Right lobe of liver (tissue), 6 donors: ENCODE results near the gene BAHD1. TPM values are rescaled to one million over a fixed set of nuclear protein-coding genes. Genes with fewer than 3 reads are reported as not detected.

Experiments used
- ATAC-seq, 4 donors: fragments of 200-7000 bp; cut with Tn5 transposase; one replicate each; pipeline ENCODE4 v1.9.1; 2020; ENCODE audit warnings: mild to moderate bottlenecking in 4 of 4, moderate library complexity in 4 of 4
- DNase-seq, 3 donors: peaks; one replicate each; pipeline ENCODE4 v3.0.0-alpha.2; 2020
- H3K27ac ChIP-seq, 3 donors: fragments of 200-600 bp; one replicate each; pipeline ENCODE4 v1.8.0; 2022
- H3K27me3 ChIP-seq, 2 donors: fragments of 200-600 bp; one replicate each; pipeline ENCODE4 v1.8.0; 2022
- H3K36me3 ChIP-seq, 4 donors: fragments of 200-600 bp; sonication (generic) in 1 of 4; one replicate each; pipeline versions ENCODE4 v1.5.1 to v1.8.0; 2017 to 2022; ENCODE audit warnings: control low read depth in 1 of 4
- H3K4me1 ChIP-seq, 4 donors: fragments of 200-600 bp; sonication (generic) in 1 of 4; one replicate each; pipeline versions ENCODE4 v1.5.1 to v1.8.0; 2017 to 2022; ENCODE audit warnings: control low read depth in 1 of 4
- H3K4me3 ChIP-seq, 3 donors: fragments of 200-600 bp; one replicate each; pipeline ENCODE4 v1.8.0; 2022
- H3K9me3 ChIP-seq, 4 donors: fragments of 200-600 bp; sonication (generic) in 1 of 4; one replicate each; pipeline versions ENCODE4 v1.5.1 to v1.8.0; 2017 to 2022; ENCODE audit warnings: control low read depth in 1 of 4
- CTCF ChIP-seq, 4 donors: fragments of 200-600 bp in 3 of 4; fragments of 450-650 bp in 1 of 4; IDR thresholded peaks; one replicate each; pipeline versions ENCODE4 v1.5.1 to v1.8.0; 2016 to 2022; ENCODE audit warnings: antibody characterized with exemption in 4 of 4, mild to moderate bottlenecking in 2 of 4
- POLR2A ChIP-seq: fragments of 450-650 bp; IDR thresholded peaks from one replicate; pipeline ENCODE4 v1.6.1; 2017; ENCODE audit warnings: antibody characterized with exemption, mild to moderate bottlenecking
- WGBS: methylation state at CpG from one replicate; pipeline ENCODE4 v1.1.6; 2018; ENCODE audit warnings: low coverage, low lambda C conversion rate; ENCODE audit not compliant: insufficient coverage; ENCODE audit errors: missing lambda C conversion rate; 5-methylcytosine and 5-hydroxymethylcytosine counted together
- intact Hi-C, 2 donors: fragments of 100-400 bp; cut with DNase I; formaldehyde crosslinking; loops; one replicate each; pipeline versions ENCODE4 v1.11.2 to v1.14.1; 2022
- total RNA-seq, 6 experiments: library from RNA; depleted of rRNA in 2 of 6; stranded (reverse); fragments of >200 nt in 2 of 6; fragmentation: NEBNext Ultra II Directional in 3 of 6; extraction: Animal tissue kit (Norgen Biotek cat#: 25700) in 3 of 6; gene quantifications; one replicate each; pipeline versions ENCODE4 v1.1.0 to v1.2.4, GENCODE V29; 2016 to 2023
- donor health status: DM: no; HTN: yes; CAD: no.
- donor health status: DM: no; HTN: no; CAD: no.
- donor health status: DM: no; HTN: no; CAD: no.
- donor health status: DM: no; HTN: yes; CAD: no.
- donor health status: DM: no; HTN: yes; CAD: no.

The BAHD1 gene
- total RNA-seq, 6 experiments from 2014 or later: 6.5 to 10.5 (median 9.0) TPM

- Histone ChIP-seq H3K36me3 (no peaks in the 10 kb centered on the region), H3K4me1 (no peaks in the 10 kb centered on the region), H3K9me3 (no peaks in the 10 kb centered on the region), H3K4me3 (no peak overlapping the region), H3K27me3 (no peaks in the 10 kb centered on the region), H3K27ac (no peak overlapping the region)
- WGBS: 72% methylated on average over 4 of the region's 4 CpGs
- intact Hi-C loops: no loop called here
- TF ChIP-seq POLR2A: no peak
- TF ChIP-seq CTCF (IDR thresholded peaks at IDR 0.05): no peak
- ATAC-seq (no peak), DNase-seq (no peak)
These were observed 58.1 kb downstream of the BAHD1 start for GRCh38 chr15:40498891-40499290.

- ATAC-seq (no peak), DNase-seq (no peak)
- no peaks in the 10 kb centered on the region for H3K27me3 ChIP-seq
- intact Hi-C loops: no loop called here
- H3K36me3 ChIP-seq: no peaks in the 10 kb centered on the region
- no peaks in the 10 kb centered on the region for H3K4me1 ChIP-seq
- H3K9me3 ChIP-seq: no peaks in the 10 kb centered on the region
- TF ChIP-seq CTCF (IDR thresholded peaks at IDR 0.05): no peak
- no peak for TF ChIP-seq POLR2A
- H3K4me3 ChIP-seq: no peak overlapping the region
- H3K27ac ChIP-seq: no peak overlapping the region
- WGBS: 100% methylated on average over 1 of the region's 4 CpGs
These were observed 59.2 kb downstream of the BAHD1 start for GRCh38 chr15:40499931-40500330.

GRCh38 chr15:40500568-40501330 lies 60.0 kb downstream of the BAHD1 start:
- H3K27me3 ChIP-seq: no peaks in the 10 kb centered on the region
- H3K4me3 ChIP-seq: no peak overlapping the region
- DNase-seq (no peak), ATAC-seq (no peak)
- TF ChIP-seq CTCF (IDR thresholded peaks at IDR 0.05): no peak
- TF ChIP-seq POLR2A: no peak
- H3K9me3 ChIP-seq: no peaks in the 10 kb centered on the region
- H3K4me1 ChIP-seq: no peaks in the 10 kb centered on the region
- WGBS: 69% methylated on average over 4 of the region's 4 CpGs
- H3K36me3 ChIP-seq: no peaks in the 10 kb centered on the region
- no peak overlapping the region for H3K27ac ChIP-seq
- intact Hi-C loops: no loop called here

- Histone ChIP-seq H3K4me3 (no peak overlapping the region), H3K9me3 (no peaks in the 10 kb centered on the region), H3K27me3 (no peaks in the 10 kb centered on the region), H3K27ac (no peak overlapping the region), H3K36me3 (no peaks in the 10 kb centered on the region), H3K4me1 (no peaks in the 10 kb centered on the region)
- intact Hi-C loops: no loop called here
- ATAC-seq (no peak), DNase-seq (no peak)
- TF ChIP-seq CTCF (IDR thresholded peaks at IDR 0.05) (no peak), POLR2A (no peak)
- WGBS: 63% methylated on average over 4 of the region's 6 CpGs
These were observed 60.7 kb downstream of the BAHD1 start for GRCh38 chr15:40501487-40501886.
